Measurements from ENCODE around the gene NR3C1. TPM values are rescaled to one million over a fixed set of nuclear protein-coding genes. Genes with fewer than 3 reads are reported as not detected.

Gene NR3C1
- total RNA-seq, 2 experiments from 2014 or later: 47.1 to 53.9 TPM

DNA sequence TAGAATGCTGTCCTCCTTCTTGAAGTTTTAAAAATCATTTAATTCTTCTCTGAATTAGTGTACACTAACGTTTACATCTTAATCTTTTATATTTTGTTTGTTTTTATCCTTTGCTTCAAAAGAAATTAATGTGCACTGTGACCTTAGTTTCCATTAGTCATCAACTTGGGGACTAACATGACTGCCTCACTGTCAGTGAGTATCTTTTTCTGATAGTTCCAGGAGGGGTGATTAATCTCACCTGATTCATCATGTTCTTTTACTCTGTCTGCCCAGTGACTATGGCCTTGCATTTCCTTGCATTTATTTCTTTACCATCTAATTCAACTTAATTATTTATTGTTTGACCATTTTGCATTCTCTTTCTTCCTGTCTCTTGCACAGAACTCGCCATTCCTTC is 33.4 kb upstream of the NR3C1 start:
- H3K9me3 Mint-ChIP-seq (ENCODE audit: low read depth): no peaks in the 10 kb centered on the region
- H3K36me3 Mint-ChIP-seq (ENCODE audit: low read depth): peaks cover 3% of the 10 kb centered on the region
- intact Hi-C loops (cut with DNase I, micrococcal nuclease): loop anchor here (5.0 to 10.0 kb wide), 3 partner anchors 95 to 388 kb away; no protein-coding TSS in a partner anchor
- H3K27me3 Mint-ChIP-seq: no peaks in the 10 kb centered on the region
- ATAC-seq (peak; percentile 78), DNase-seq (no peak)
- peaks cover 57% of the 10 kb centered on the region for H3K4me1 Mint-ChIP-seq
- POLR2A ChIA-PET: no interaction called here
- CTCF ChIA-PET: no interaction called here
- peak overlapping the region; percentile 6 for H3K4me3 Mint-ChIP-seq
- peak overlapping the region; percentile 72 for H3K27ac Mint-ChIP-seq

DNA sequence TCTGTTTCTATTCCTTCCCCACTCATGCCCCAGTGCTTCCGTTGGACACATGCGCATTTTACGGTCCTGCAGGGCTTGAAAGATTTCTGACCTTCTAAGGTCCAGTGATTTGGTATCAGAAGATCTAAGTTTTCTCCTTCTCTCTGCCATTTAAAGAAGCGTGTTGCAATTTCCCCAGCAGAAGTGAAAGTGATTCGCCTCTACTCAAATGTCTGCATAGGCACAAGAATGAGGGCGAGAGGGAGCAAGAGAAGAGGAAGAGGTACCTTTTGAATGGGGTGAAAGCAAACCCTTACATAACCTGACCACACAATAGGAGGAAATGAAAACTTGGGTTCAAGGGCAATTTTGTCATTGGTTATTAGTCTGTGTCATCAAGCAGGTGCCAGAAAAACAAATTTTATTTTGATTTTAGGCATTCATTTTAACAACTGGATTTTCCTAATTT is 31.7 kb upstream of the NR3C1 start:
- ChIA-PET CTCF (interaction anchor here (0.7 to 3.1 kb wide), 7 partner anchors 22 to 554 kb away, joined by 3 to 14 read pairs (median 3); partner anchors contain the start of gene NR3C1), POLR2A (interaction anchor here (0.6 to 1.9 kb wide), 5 partner anchors 12 to 426 kb away, joined by 3 to 14 read pairs (median 5); partner anchors contain the start of gene NR3C1)
- ATAC-seq (peak; percentile 39), DNase-seq (peak; percentile 47)
- intact Hi-C loops (cut with DNase I, micrococcal nuclease): loop anchor here (2.0 to 10.0 kb wide), 4 partner anchors 93 to 390 kb away; no protein-coding TSS in a partner anchor
- Mint-ChIP-seq H3K9me3 (ENCODE audit: low read depth) (no peaks in the 10 kb centered on the region), H3K4me3 (peak overlapping the region; percentile 76), H3K36me3 (ENCODE audit: low read depth) (peaks cover 7% of the 10 kb centered on the region), H3K27ac (peak overlapping the region; percentile 98), H3K4me1 (peaks cover 69% of the 10 kb centered on the region), H3K27me3 (no peaks in the 10 kb centered on the region)

DNA sequence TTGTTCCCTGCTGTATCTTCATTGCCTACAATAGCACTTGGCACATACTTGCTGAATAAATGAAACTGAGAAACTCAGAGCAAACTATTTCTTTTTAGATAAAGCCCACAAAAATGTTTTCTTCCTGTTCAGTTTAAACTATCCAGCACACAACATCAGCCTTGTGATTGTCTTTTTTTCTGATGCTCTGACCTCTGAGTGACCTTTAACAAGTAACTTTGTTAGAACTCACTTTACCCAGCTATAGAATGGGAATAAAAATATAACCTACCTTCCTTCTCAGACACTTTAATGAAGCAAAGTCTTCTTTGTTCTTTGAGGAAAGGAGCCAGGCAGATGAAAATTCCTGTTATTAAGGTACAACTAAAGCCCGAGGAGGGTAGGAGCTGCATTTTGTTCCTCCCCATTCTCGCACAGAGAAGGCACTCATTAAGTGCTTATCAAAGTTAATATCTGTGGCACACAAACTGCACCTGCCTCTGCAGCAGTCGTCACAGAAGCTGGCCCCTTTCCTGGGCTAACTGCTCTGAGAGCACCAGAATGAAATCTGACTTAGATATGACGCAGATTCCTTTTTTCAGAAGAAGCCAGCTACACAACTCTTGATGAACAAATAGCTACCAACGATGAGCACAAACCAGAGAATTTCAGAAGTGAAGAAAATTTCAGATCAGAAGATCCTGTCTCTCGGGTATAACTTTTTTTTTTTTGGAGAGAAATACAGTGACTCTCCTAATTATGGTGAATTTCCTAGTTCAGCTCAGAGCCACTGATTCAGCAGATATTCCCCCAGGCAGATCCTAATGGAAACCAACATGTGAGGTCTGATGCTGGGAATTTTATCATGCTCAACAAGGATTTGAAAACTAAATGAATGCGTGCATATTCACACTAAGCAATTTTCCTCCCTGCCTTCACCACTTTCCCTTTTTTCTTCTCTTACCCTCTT is 31.0 kb upstream of the NR3C1 start:
- Mint-ChIP-seq H3K4me3 (peak overlapping the region; percentile 76), H3K27me3 (no peaks in the 10 kb centered on the region), H3K4me1 (peaks cover 69% of the 10 kb centered on the region), H3K27ac (peak overlapping the region; percentile 98), H3K36me3 (ENCODE audit: low read depth) (peaks cover 7% of the 10 kb centered on the region), H3K9me3 (ENCODE audit: low read depth) (no peaks in the 10 kb centered on the region)
- intact Hi-C loops (cut with DNase I, micrococcal nuclease): loop anchor here (1.0 to 10.0 kb wide), 7 partner anchors 29 to 432 kb away; no protein-coding TSS in a partner anchor
- ATAC-seq (peak; percentile 59), DNase-seq (peak; percentile 69)
- ChIA-PET POLR2A (interaction anchor here (0.6 to 1.9 kb wide), 9 partner anchors 13 to 425 kb away, joined by 3 to 14 read pairs (median 4); partner anchors contain the start of gene NR3C1), CTCF (interaction anchor here (0.6 to 3.1 kb wide), 13 partner anchors 10 to 554 kb away, joined by 3 to 14 read pairs (median 3); partner anchors contain the start of gene NR3C1)

DNA sequence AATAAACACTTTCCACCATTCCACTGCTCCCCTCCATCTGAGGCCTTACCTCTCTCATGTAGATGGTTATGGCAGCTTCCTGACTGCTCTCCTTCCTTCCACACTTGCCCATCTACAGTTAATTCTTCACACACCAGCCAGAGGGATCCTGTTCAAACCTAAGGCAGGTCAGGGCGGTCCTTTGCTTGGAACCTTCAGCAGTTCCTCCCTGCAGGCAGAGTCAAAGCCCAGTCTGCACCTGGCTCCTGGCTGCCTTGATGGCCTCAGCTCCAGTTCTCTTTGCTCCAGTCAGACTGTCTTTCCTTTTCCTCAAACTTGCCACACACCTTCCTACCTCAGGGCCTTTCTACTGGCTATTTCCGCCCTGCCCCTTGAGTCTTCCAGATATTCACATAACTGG is 30.2 kb upstream of the NR3C1 start:
- peak overlapping the region; percentile 98 for H3K27ac Mint-ChIP-seq
- no peak for ATAC-seq
- H3K36me3 Mint-ChIP-seq (ENCODE audit: low read depth): peaks cover 7% of the 10 kb centered on the region
- H3K27me3 Mint-ChIP-seq: no peaks in the 10 kb centered on the region
- intact Hi-C loops (cut with DNase I, micrococcal nuclease): loop anchor here (1.0 to 10.0 kb wide), 5 partner anchors 28 to 431 kb away; no protein-coding TSS in a partner anchor
- CTCF ChIA-PET: interaction anchor here (0.6 to 3.1 kb wide), 9 partner anchors 10 to 425 kb away, joined by 3 to 14 read pairs (median 4); partner anchors contain the start of gene NR3C1
- POLR2A ChIA-PET: interaction anchor here (0.5 to 0.7 kb wide), 2 partner anchors 29 to 321 kb away, joined by 3 read pairs; no protein-coding TSS in a partner anchor
- H3K4me3 Mint-ChIP-seq: peak overlapping the region; percentile 76
- no peaks in the 10 kb centered on the region for H3K9me3 Mint-ChIP-seq (ENCODE audit: low read depth)
- peaks cover 74% of the 10 kb centered on the region for H3K4me1 Mint-ChIP-seq
- peak; percentile 25 for DNase-seq

DNA sequence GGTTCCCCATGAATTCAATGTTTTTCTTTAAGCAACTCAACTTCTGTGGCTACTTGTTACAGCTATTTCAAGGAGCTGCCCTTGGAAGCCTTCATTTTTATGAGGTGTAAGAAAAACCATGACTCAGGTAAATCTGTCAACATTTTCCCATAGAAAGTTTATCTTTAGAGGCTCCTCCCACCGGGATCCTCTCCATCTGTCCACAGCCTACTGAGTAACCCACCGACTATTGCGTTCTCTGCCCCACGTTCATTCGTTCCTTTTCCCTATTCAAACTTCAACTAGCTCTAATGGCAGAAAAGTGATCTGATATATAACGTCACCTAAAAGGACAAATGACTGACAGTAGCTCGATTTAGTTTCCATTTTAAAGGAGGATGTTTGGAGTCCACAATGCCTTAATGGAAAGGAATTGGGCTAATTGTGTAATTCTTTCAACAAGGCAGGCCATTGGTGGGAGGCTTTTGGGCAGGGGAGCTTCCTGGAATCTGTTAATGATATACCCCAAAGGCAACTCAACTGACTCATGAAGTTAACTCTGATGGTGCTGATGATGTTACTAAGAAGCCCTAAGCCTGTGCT is 29.3 kb upstream of the NR3C1 start:
- peak overlapping the region; percentile 27 for H3K4me3 Mint-ChIP-seq
- peaks cover 80% of the 10 kb centered on the region for H3K4me1 Mint-ChIP-seq
- H3K9me3 Mint-ChIP-seq (ENCODE audit: low read depth): no peaks in the 10 kb centered on the region
- ATAC-seq (no peak), DNase-seq (no peak)
- H3K27ac Mint-ChIP-seq: peak overlapping the region; percentile 3
- ChIA-PET POLR2A (interaction anchor here (0.6 to 0.7 kb wide), 2 partner anchors 320 to 373 kb away, joined by 3 to 7 read pairs; no protein-coding TSS in a partner anchor), CTCF (interaction anchor here (0.6 to 3.1 kb wide), 7 partner anchors 11 to 638 kb away, joined by 3 to 14 read pairs (median 4); partner anchors contain the start of gene NR3C1)
- H3K36me3 Mint-ChIP-seq (ENCODE audit: low read depth): peaks cover 10% of the 10 kb centered on the region
- intact Hi-C loops (cut with DNase I, micrococcal nuclease): loop anchor here (10.0 kb wide), 1 partner anchor 392 kb away; no protein-coding TSS in a partner anchor
- no peaks in the 10 kb centered on the region for H3K27me3 Mint-ChIP-seq

DNA sequence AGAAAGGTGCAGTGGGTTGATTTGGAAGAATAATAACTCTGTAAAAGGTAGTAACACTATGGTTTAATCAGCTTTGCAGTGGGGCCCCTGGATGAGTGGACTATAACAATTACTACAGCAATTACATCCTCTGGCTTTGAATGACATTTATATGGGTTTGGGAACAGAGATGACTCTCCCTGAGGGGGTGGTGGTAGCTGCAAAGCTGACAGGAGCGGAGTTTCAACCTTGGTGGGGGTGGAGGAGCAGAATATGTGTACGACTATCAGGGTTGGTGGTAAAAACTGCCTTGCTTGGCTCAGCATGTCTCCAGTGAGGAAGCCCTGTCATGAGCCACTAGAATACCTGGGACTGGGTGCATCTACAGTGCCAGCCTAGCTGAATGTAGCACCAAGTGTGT is 28.3 kb upstream of the NR3C1 start:
- H3K27ac Mint-ChIP-seq: peak overlapping the region; percentile 7
- H3K9me3 Mint-ChIP-seq (ENCODE audit: low read depth): peaks cover under 1% of the 10 kb centered on the region
- ChIA-PET CTCF (interaction anchor here (0.9 to 1.9 kb wide), 3 partner anchors 16 to 429 kb away, joined by 4 to 6 read pairs (median 6); no protein-coding TSS in a partner anchor), POLR2A (interaction anchor here (0.7 kb wide), 1 partner anchor 15 kb away, joined by 3 read pairs; no protein-coding TSS in a partner anchor)
- ATAC-seq (peak; percentile 75), DNase-seq (peak; percentile 70)
- peak overlapping the region; percentile 8 for H3K4me3 Mint-ChIP-seq
- peaks cover 80% of the 10 kb centered on the region for H3K4me1 Mint-ChIP-seq
- intact Hi-C loops (cut with DNase I, micrococcal nuclease): loop anchor here (10.0 kb wide), 1 partner anchor 393 kb away; no protein-coding TSS in a partner anchor
- peaks cover 10% of the 10 kb centered on the region for H3K36me3 Mint-ChIP-seq (ENCODE audit: low read depth)
- H3K27me3 Mint-ChIP-seq: no peaks in the 10 kb centered on the region

DNA sequence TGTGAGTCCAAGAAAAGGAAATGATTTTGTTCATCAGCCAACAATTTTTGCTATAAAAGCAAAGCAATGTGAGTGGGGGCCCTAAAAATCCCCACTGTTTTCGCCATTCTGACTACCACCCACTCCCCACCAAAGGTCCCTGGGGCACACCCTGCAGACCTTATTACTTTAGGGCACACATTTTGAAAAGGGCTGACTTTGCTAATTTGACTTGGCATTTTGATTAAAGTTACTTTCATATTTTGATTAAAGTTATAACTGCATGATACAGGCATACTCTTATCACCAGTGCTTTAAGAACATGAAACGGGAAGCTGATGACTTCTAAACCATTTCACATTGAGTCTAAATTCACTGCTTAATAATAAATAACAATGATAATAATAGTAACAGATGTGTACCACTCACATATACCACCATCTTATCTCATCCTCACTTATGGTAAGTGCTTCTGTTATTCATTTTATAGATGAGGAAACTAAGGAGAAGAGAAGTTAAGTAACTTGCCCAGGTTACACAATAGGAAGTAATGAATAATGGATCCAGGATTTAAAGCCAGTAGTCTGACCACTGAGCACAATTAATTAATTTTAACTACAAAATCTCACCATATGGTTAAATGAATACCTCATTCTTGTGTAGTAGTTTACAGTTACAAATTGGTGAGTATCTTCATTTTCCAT is 25.4 kb upstream of the NR3C1 start:
- Mint-ChIP-seq H3K4me3 (no peak overlapping the region), H3K27ac (no peak overlapping the region), H3K9me3 (ENCODE audit: low read depth) (peaks cover 2% of the 10 kb centered on the region), H3K36me3 (ENCODE audit: low read depth) (peaks cover 14% of the 10 kb centered on the region), H3K27me3 (no peaks in the 10 kb centered on the region), H3K4me1 (peaks cover 64% of the 10 kb centered on the region)
- ATAC-seq (no peak), DNase-seq (no peak)
- POLR2A ChIA-PET: no interaction called here
- intact Hi-C loops (cut with DNase I, micrococcal nuclease): no loop called here
- CTCF ChIA-PET: no interaction called here

DNA sequence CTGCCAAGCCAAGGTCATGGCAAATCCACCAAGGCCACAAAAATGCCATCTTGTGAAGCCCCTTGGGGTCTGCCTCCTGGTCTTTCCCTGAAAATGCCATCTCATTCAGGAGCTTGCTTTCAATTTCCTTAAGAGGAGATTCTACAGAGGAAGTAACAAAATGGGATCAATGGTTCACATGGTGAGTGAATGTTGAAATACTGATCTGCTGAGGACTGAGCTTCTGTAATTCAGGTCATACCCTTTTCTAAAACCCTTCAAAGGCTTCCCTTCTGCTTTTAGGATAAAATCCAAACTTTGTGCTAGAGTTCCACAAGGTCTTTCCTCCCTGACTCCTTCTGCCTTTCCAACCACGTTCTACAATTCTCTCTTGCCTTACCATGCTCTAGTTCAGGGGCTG is 24.7 kb upstream of the NR3C1 start:
- no peak for DNase-seq
- Mint-ChIP-seq H3K9me3 (ENCODE audit: low read depth) (peaks cover 2% of the 10 kb centered on the region), H3K4me3 (no peak overlapping the region), H3K36me3 (ENCODE audit: low read depth) (peaks cover 11% of the 10 kb centered on the region), H3K4me1 (peaks cover 59% of the 10 kb centered on the region), H3K27me3 (no peaks in the 10 kb centered on the region), H3K27ac (no peak overlapping the region)
- ChIA-PET CTCF (interaction anchor here (0.7 kb wide), 1 partner anchor 17 kb away, joined by 3 read pairs; no protein-coding TSS in a partner anchor), POLR2A (no interaction called here)
- intact Hi-C loops (cut with DNase I, micrococcal nuclease): no loop called here
- no peak for ATAC-seq

DNA sequence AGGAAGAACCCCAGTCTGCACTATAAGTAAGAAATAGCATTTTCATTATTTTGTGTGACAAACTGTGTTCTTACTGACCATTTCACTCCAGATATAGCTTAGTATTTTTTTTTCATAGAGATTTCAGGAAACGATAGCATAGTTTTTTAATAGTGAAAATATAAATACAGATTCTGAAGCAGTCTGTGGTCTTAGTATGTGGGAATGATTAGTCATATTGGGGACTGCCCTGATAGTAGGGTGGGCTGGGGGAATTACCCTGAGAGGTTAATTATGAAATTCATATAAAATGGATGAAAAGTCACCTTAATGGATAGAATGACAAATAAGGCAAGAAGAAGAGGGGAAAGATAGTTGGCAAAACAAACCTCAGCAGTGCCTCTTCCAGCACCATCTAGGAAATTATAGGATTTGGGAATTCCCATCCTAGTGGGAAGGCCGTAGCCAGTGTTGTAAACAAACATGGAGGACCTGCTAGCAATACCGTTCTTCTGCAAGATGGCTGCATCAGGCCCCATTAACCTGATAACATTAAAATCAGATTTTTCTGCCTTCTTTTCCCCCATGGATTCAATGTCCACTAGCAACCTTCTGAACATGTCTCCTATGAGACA is 23.7 kb upstream of the NR3C1 start:
- ATAC-seq: peak; percentile 19
- CTCF ChIA-PET: no interaction called here
- peaks cover 11% of the 10 kb centered on the region for H3K36me3 Mint-ChIP-seq (ENCODE audit: low read depth)
- no peaks in the 10 kb centered on the region for H3K27me3 Mint-ChIP-seq
- peaks cover 2% of the 10 kb centered on the region for H3K9me3 Mint-ChIP-seq (ENCODE audit: low read depth)
- peaks cover 50% of the 10 kb centered on the region for H3K4me1 Mint-ChIP-seq
- H3K27ac Mint-ChIP-seq: no peak overlapping the region
- intact Hi-C loops (cut with DNase I, micrococcal nuclease): no loop called here
- H3K4me3 Mint-ChIP-seq: no peak overlapping the region
- POLR2A ChIA-PET: no interaction called here
- DNase-seq: no peak

DNA sequence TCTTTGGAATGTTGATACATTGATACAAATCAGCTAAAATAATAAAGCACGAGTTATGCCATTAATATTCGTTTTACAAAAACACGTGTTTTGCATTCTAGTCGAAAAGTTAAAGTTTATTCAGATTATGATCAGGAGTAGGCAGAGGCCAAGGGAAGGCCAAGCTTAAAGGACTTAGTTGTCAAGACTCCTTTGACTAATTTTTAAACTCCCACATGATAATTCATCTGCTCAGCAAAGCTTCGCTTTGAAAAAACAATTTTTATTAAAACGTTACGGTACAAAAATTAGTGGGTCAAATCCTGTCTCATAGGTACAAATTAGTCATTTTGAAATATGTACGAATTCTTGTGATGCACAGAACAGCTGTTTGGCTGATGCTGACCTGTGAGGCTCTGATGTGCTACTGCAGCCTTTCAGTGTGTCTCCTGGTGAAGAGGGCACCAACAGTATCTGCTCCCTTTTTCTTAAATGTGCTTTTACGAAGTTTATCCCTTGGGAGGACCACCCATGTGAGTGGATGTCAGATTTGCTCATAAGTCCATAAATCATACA is 23.0 kb upstream of the NR3C1 start:
- intact Hi-C loops (cut with DNase I, micrococcal nuclease): no loop called here
- Mint-ChIP-seq H3K27ac (peak overlapping the region; percentile 24), H3K4me3 (no peak overlapping the region), H3K27me3 (no peaks in the 10 kb centered on the region), H3K4me1 (peaks cover 43% of the 10 kb centered on the region), H3K9me3 (ENCODE audit: low read depth) (peaks cover 2% of the 10 kb centered on the region), H3K36me3 (ENCODE audit: low read depth) (peaks cover 11% of the 10 kb centered on the region)
- ChIA-PET POLR2A (no interaction called here), CTCF (interaction anchor here (1.0 kb wide), 1 partner anchor 22 kb away, joined by 4 read pairs; no protein-coding TSS in a partner anchor)
- DNase-seq (no peak), ATAC-seq (peak; percentile 59)

Data from activated CD4-positive, alpha-beta T cell treated with anti-CD3 and anti-CD28 coated beads for 36 hours (primary cell).